CD4-positive, alpha-beta T cell treated with Interleukin-10 for 1 hour (primary cell): ENCODE measurements around the gene CAMK2N2.

Experiments
- DNase-seq: peaks from one replicate; pipeline ENCODE4 v3.0.0-alpha.2; 2020

CAMK2N2 gene

GRCh38 chr3:184239708-184240107, 21.6 kb downstream of the CAMK2N2 start:
- no peak for DNase-seq

GRCh38 chr3:184239221-184239620, 22.1 kb downstream of the CAMK2N2 start:
- DNase-seq, result no peak

DNA sequence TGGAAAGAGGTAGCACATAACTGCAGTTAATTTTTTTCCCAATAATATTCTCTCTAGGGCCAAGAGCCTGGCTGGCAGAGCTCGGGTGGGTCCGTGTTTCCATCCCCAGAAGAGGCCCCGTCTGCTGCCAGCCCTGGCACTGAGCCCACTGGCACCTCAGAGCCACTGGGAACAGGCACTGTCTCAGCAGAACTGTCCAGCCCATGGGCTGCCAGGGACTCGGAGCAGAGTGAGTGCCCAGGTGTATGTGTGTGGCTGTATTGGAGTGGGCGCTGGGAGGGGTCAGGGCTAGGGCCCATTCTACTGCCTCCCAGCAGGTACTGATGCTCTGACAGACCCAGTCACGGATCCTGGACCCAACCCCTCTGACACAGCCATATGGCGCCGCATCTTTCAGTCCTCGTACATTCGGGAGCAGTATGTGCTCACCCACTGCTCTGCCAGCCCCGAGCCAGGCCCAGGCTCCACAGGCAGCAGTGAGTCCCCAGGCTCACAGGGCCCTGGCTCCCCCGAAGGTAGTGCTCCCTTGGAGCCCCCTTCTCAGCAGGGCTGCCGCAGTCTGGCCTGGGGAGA, 23.0 kb downstream of the CAMK2N2 start:
- no peak for DNase-seq

GRCh38 chr3:184237807-184238206, 23.5 kb downstream of the CAMK2N2 start:
- no peak for DNase-seq

DNA sequence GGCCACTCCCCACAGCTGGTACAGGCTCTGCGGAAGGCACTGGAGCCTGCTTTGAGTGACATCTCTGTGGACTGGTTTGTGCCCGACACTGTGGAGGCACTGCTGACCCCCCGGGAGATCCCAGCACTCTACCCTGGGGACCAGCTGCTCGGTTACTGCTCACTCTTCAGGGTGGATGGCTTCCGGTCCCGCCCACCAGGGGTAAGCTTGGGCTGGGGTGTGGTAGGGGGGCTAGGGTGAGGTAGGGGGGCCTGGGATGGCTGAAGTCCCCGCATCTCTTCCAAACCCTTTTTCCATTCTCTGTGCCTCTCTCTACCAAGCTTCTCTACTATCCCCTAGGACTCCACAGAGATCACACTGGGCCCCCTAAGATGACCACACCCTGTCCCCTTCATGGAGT, 24.1 kb downstream of the CAMK2N2 start:
- no peak for DNase-seq

DNA sequence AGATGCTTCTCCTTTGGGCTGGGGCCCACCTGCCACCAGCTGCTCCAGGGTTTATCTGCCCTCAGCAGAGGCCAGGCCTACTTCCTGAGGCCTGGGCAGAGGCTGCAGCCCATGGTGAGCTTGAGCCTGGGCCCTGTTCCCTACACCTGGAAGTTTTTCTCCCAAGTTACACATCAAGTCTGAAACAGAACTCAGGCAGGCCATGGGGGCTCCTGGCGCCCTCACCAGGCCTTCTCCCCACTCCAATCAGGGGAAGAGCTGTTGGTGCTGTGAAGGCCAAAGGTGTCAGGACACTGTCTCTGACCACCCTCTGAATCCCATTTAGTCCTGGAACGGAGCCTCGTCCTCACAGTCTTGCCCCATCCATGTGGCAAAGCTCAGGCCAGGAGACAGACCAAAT, 24.7 kb downstream of the CAMK2N2 start:
- DNase-seq, result no peak

DNA sequence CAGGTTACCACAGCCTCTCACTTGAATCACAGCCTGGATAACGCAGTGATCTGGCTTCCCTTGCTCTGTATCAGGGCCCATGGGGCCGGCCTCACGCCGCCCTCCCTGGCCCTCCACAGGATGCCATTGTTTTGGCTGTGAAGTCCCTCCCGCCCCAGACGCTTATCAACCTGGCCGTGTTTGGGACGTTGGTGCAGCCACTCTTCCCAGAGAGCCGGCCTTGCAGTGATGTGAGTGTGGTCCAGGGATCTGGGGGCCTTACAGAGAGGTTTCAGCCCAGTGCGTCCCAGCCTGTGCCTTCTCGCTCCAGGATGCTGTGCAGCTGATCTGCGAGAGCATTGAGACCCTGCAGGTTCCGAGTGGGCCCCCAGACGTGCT, 25.3 kb downstream of the CAMK2N2 start:
- DNase-seq, result no peak

DNA sequence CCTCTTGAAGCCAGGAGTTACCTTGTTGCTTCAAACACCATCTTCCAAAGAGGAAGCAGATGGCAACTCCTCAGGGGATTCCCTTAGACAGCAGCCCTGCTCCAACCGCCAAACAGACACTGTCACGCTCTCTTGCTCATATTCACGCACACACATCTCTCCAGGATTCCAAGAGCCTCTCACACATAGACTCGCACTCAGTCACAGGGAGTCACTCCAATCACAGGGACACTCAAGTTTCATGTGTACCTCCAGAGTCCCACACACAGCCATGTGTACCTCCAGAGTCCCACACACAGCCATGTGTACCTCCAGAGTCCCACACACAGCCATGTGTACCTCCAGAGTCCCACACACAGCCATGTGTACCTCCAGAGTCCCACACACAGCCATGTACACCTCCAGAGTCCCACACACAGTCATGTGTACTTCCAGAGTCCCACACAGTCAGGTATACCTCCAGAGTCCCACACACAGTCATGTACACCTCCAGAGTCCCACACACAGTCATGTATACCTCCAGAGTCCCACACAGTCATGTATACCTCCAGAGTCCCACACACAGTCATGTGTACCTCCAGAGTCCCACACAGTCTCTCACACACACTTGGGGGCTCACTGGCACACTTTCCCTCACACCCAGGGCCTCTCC, 25.8 kb downstream of the CAMK2N2 start:
- DNase-seq, result no peak

DNA sequence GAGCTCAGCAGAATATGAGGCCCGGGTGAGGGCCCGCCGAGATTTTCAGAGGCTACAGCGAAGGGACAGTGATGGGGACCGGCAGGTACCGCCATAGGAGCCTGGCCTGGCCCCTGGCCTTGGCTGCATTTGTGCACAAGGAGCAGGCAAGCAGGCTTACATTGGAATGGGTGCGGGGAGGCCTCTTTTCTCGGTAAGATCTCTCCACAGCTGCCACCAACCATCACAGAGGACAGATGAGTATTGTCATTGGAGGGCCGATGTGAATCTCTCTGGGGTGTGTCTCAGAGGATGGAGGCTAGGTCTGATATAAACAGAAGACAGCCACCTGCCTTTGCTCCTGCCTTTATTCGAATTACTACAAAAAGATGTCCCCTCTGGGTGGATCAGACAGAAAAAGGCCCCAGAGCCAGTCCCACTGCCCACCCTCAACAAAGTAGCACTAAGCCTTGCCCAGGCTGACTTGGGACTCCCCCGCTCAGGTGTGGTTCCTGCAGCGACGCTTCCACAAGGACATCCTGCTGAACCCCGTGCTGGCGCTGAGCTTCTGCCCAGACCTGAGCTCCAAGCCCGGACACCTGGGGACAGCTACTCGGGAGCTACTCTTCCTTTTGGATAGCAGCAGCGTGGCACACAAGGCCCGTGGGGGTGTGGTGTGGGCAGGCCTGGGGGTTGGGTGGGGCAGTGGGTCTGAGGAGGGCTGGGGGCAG, 26.5 kb downstream of the CAMK2N2 start:
- no peak for DNase-seq

GRCh38 chr3:184234224-184234623, 27.1 kb downstream of the CAMK2N2 start:
- DNase-seq, result no peak

DNA sequence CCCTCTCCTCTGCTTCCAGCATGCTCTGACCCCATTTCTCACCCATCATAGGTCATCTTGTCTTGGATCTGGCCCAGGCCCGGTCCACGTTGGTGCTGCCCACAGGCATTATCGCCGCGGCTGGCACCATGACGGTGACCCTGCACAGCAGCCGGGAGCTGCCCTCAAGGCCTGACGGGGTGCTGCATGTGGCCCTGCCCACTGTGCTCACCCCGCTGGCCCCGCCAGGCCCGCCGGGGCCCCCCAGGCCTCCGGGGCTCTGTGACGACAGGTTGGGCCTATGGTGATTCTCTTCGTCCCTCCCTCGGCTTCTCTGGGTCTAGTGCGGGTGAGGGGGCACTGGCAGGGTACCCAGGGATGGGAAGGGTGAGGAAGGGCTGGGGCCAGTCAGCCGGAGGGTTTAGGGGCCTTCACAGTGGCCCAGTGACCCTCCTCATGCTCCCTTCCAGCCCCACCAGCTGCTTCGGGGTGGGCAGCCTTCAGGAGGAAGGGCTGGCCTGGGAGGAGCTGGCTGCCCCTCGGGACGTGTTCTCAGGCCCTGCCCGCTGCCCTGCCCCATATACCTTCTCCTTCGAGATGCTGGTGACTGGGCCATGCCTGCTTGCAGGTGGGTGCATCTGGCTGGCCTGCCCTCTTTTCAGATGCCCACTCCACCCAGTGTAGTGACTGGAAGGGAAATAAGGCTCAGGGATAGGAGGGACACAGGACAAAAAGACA, 28.1 kb downstream of the CAMK2N2 start:
- no peak for DNase-seq

DNA sequence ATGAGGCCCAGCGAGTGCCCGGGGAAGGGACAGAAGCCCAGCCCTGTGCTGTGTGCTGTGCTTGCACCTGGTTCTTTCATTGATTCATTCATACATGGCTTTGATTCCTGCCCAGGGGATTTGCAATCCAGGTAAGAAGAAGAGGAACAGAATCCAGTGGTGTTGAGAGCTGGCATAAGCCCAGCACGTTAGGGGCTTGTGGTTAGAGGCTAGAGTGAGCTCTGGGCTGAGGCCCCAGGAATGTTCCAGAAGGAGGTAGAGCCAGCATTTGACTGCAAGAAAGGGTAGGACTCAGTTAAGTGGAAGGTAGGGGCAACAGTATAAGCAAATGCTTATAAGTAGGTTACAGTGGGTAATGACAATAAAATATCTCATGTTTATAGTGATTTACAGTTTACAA, 29.7 kb downstream of the CAMK2N2 start:
- DNase-seq, result no peak

DNA sequence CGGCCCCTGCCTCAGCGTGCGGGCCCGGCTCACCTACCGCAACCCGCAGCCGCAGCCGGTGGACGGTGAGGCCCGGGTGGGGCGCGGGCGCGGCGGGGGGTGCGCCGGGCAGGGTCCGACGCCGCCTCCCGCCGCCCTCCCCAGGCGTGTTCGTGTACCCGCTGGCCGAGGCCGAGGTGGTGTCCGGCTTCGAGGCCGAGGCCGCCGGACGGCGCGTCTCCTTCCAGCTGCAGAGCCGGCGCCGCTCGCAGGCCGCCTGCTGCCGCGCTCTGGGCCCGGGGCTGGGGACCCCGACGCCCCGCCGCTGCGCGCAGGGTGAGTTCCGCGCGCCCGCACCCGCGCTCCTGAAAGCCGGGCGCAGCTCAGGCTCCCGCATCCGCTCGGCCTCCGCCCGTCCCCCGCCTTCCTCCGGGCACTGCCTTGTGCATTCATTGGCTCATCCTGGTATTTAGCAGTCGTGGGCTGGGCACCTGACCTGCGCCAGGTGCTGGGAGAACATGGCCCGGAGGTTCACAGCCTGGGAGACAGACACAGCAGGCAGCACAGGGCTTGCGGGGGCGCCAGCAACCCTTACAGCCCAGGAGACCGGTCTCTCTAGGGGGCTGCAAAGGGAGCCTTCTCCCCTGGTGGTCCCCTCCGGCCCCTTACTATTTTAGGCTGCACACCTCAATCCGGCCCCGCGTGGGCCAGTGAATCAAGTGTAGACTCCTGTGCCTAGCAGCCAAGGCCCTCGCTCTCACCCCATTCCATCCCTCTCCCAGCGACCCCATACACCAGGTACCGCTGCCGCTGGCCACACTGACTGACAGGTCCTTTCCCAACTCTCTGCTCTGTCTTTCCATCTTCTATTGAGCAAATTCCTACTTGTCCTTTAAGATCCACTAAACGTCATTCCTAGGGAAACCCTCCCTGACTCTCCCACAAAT, 30.5 kb downstream of the CAMK2N2 start:
- DNase-seq, result no peak

DNA sequence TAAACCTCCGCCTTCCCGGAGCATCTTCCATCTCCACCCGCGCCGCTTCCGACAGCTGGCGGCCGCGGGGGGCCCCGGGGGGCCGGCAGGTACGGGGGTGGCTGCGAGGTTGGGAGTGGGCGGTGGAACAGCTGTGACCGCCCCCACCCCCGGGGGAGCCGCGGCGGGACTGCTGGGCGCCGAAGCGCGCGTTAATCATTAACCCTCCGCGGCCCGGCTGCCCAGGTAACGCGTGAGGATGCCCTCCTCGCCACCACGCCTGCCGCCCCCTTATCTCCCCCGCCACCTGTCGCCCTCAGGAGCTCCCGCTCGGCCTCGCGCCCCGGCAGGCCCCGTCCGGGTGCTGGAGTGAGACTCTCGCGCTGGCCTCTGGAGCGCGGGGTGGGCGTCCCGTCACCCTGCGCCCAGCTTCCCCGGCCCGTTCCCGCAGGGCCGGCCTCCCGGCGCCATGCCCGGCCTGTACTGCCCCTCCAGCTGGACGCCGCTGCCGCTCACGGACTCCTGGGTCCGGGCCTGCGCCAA, 31.2 kb downstream of the CAMK2N2 start:
- DNase-seq, result no peak

GRCh38 chr3:184229394-184230080, 31.8 kb downstream of the CAMK2N2 start, which contains the start of gene VWA5B2:
TSS of gene VWA5B2 (plus strand) at chr3:184229585. CDS start at chr3:184230529, 944 bp downstream.
- DNase-seq, result peak; percentile 79

- DNase-seq, result no peak
These were observed 32.8 kb downstream of the CAMK2N2 start for GRCh38 chr3:184228376-184229137.

- DNase-seq, result peak; percentile 63
These were observed 33.8 kb downstream of the CAMK2N2 start for GRCh38 chr3:184227481-184227935.

- no peak for DNase-seq
These were observed 37.4 kb downstream of the CAMK2N2 start for GRCh38 chr3:184223946-184224345.

- DNase-seq, result no peak
These were observed 38.8 kb downstream of the CAMK2N2 start for GRCh38 chr3:184222521-184222920.

DNA sequence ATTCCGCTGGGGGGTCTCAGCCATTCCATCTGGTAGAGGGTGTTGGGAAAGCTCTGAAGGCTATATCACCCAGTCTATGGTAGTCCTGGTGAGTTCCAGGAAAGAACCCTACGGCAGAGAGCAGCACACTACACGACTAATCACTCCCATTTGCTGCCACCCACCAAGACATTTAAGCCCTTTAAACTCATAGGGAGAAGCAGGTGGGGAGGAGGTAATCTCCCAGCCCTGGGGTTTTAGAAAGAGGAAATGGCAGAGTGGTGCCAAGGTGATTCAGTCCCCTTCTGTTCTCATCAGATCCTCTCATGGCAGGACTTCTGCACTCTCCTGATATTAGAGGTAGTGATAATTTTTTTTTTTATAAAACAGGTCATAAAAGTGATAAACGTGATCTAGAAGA, 42.5 kb downstream of the CAMK2N2 start:
- DNase-seq, result no peak

DNA sequence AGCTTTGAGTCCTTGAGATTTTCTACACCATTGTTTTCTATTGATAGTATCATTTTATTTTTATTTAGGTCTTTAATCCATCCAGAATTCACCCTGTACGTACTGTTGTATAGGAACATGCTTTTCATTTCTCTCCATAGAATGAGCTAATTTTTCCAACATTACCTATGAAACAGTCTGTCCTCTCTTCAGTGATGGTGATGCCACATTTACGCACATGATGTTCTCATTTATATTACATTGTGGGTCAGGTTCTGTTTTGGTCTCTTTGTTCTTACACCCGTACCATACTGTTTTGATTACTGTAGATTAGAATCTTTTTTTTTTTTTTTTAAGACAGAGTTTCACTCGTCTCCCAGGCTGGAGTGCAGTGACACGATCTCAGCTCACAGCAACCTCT, 49.6 kb downstream of the CAMK2N2 start:
- DNase-seq, result no peak
